WI38 (cell line): ENCODE data around the gene LMAN2.

Source experiments
- H3K4me3 ChIP-seq: 2 replicates; pipeline ENCODE4 v1.5.1; 2011; ENCODE audit warnings: low read depth, mild to moderate bottlenecking, control low read depth, low read length
- CTCF ChIP-seq: IDR thresholded peaks from 2 replicates; pipeline ENCODE4 v1.5.1; 2012; ENCODE audit warnings: low read depth, mild to moderate bottlenecking, control low read depth, low read length

The LMAN2 gene

GRCh38 chr5:177356746-177357145 lies 5.3 kb upstream of the LMAN2 start:
- no peak overlapping the region for H3K4me3 ChIP-seq
- TF ChIP-seq CTCF: no peak

- no peak overlapping the region for H3K4me3 ChIP-seq
- TF ChIP-seq CTCF: no peak
These were observed 4.3 kb upstream of the LMAN2 start for GRCh38 chr5:177355868-177356168.

- no peak overlapping the region for H3K4me3 ChIP-seq
- no peak for TF ChIP-seq CTCF
These were observed 3.8 kb upstream of the LMAN2 start for GRCh38 chr5:177355162-177355867.

GRCh38 chr5:177354711-177355110 lies 3.2 kb upstream of the LMAN2 start:
- H3K4me3 ChIP-seq: no peak overlapping the region
- TF ChIP-seq CTCF: no peak

GRCh38 chr5:177354256-177354655 lies 2.8 kb upstream of the LMAN2 start:
- TF ChIP-seq CTCF: no peak
- H3K4me3 ChIP-seq: no peak overlapping the region

- no peak for TF ChIP-seq CTCF
- no peak overlapping the region for H3K4me3 ChIP-seq
These were observed 1.6 kb upstream of the LMAN2 start for GRCh38 chr5:177353093-177353492.

GRCh38 chr5:177350776-177351391 lies 584 bp downstream of the LMAN2 start:
- H3K4me3 ChIP-seq: peak overlapping the region; percentile 100
- TF ChIP-seq CTCF: no peak
